ENCODE results near the gene INVS.

INVS gene

GRCh38 chr9:100267211-100267610, 168.2 kb downstream of the INVS start:
- ChIA-PET CTCF (no interaction called here), POLR2A (no interaction called here)
- TF ChIP-seq CTCF (IDR thresholded peaks at IDR 0.05; ENCODE audit: control extremely low read depth, extremely low read depth, low read depth, missing control alignments), result no peak
- DNase-seq (ENCODE audit: extremely low spot score), result no peak

GRCh38 chr9:100268271-100268670, 169.2 kb downstream of the INVS start:
- TF ChIP-seq CTCF (IDR thresholded peaks at IDR 0.05; ENCODE audit: control extremely low read depth, extremely low read depth, low read depth, missing control alignments), result no peak
- ChIA-PET POLR2A (no interaction called here), CTCF (interaction anchor here (1.6 kb wide), 1 partner anchor 12 kb away, joined by 6 read pairs; no protein-coding TSS in a partner anchor)
- DNase-seq (ENCODE audit: extremely low spot score), result no peak

GRCh38 chr9:100269656-100270055, 170.6 kb downstream of the INVS start:
- no peak for TF ChIP-seq CTCF (IDR thresholded peaks at IDR 0.05; ENCODE audit: control extremely low read depth, extremely low read depth, low read depth, missing control alignments)
- POLR2A ChIA-PET, result no interaction called here
- CTCF ChIA-PET, result interaction anchor here (1.6 kb wide), 1 partner anchor 11 kb away, joined by 6 read pairs; no protein-coding TSS in a partner anchor
- no peak for DNase-seq (ENCODE audit: extremely low spot score)

GRCh38 chr9:100277166-100277979, 178.3 kb downstream of the INVS start:
- CTCF ChIA-PET, result interaction anchor here (1.1 to 2.2 kb wide), 3 partner anchors 9 to 13 kb away, joined by 3 to 7 read pairs (median 3); no protein-coding TSS in a partner anchor
- POLR2A ChIA-PET, result no interaction called here
- no peak for DNase-seq (ENCODE audit: extremely low spot score)
- no peak for TF ChIP-seq CTCF (IDR thresholded peaks at IDR 0.05; ENCODE audit: control extremely low read depth, extremely low read depth, low read depth, missing control alignments)

GRCh38 chr9:100281066-100281465, 182.0 kb downstream of the INVS start:
- no peak for TF ChIP-seq CTCF (IDR thresholded peaks at IDR 0.05; ENCODE audit: control extremely low read depth, extremely low read depth, low read depth, missing control alignments)
- CTCF ChIA-PET, result interaction anchor here (1.1 to 2.0 kb wide), 3 partner anchors 11 to 43 kb away, joined by 3 to 6 read pairs (median 4); no protein-coding TSS in a partner anchor
- POLR2A ChIA-PET, result no interaction called here
- no peak for DNase-seq (ENCODE audit: extremely low spot score)

GRCh38 chr9:100281676-100282387, 182.8 kb downstream of the INVS start:
- POLR2A ChIA-PET, result no interaction called here
- TF ChIP-seq CTCF (IDR thresholded peaks at IDR 0.05; ENCODE audit: control extremely low read depth, extremely low read depth, low read depth, missing control alignments), result no peak
- no peak for DNase-seq (ENCODE audit: extremely low spot score)
- CTCF ChIA-PET, result interaction anchor here (1.5 kb wide), 1 partner anchor 8 kb away, joined by 4 read pairs; no protein-coding TSS in a partner anchor
